Retinal pigment epithelial cell (primary cell): ENCODE measurements around the gene TMBIM1.

ENCODE experiments used
- DNase-seq: peaks from one replicate; pipeline ENCODE4 v3.0.0-alpha.2; 2010; ENCODE audit warnings: low read depth
- H3K4me3 ChIP-seq: 2 replicates; pipeline ENCODE4 v1.5.1; 2011; ENCODE audit warnings: mild to moderate bottlenecking, low read length, control low read depth, moderate library complexity
- CTCF ChIP-seq: conservative IDR thresholded peaks from 2 replicates; pipeline ENCODE4 v1.5.1; 2011; ENCODE audit warnings: low read depth, low read length, control low read depth, inconsistent platforms

The TMBIM1 gene

GRCh38 chr2:218325566-218326160, 33.4 kb upstream of the TMBIM1 start:
- no peak for TF ChIP-seq CTCF
- DNase-seq: no peak
- no peak overlapping the region for H3K4me3 ChIP-seq

GRCh38 chr2:218323526-218324472, 31.5 kb upstream of the TMBIM1 start:
- no peak for TF ChIP-seq CTCF
- no peak for DNase-seq
- peak overlapping the region; percentile 62 for H3K4me3 ChIP-seq

DNA sequence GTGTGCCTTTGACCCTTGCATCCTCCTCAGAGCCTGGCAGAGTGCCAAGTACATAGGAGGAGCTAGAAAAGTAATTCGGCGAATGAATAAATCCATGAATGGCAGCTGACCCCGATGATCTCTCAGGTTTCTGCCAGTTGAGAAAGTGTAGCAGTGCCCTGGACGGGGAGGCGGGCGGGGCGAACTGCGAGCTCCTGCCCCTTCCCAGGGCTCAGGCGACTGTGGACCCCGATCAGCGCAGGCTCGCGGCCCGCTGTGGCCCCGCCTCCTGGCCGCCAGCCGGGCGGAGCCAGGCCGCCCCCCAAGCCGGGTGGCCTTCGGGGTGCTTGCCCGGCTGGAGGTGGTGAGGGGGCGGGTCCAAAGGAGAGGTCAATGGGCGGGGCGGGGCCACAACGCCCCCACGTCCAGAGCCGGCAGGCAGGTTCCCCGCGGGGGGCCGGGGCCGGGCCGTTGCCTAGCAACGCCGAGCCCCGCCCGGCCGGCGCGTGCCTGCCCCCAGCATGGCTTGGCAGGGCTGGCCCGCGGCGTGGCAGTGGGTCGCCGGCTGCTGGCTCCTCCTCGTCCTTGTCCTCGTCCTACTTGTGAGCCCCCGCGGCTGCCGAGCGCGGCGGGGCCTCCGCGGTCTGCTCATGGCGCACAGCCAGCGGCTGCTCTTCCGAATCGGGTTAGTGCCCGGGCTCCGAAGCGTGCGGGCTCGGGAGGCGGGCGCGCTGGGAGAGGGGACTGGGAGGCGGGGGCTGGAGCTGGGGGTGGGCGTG, 30.6 kb upstream of the TMBIM1 start:
- DNase-seq: peak; percentile 81
- peak overlapping the region; percentile 62 for H3K4me3 ChIP-seq
- no peak for TF ChIP-seq CTCF

- no peak overlapping the region for H3K4me3 ChIP-seq
- no peak for DNase-seq
- TF ChIP-seq CTCF: no peak
Measured at GRCh38 chr2:218320704-218321336, 28.5 kb upstream of the TMBIM1 start.

GRCh38 chr2:218319813-218320365, 27.6 kb upstream of the TMBIM1 start:
- TF ChIP-seq CTCF: no peak
- H3K4me3 ChIP-seq: no peak overlapping the region
- no peak for DNase-seq

DNA sequence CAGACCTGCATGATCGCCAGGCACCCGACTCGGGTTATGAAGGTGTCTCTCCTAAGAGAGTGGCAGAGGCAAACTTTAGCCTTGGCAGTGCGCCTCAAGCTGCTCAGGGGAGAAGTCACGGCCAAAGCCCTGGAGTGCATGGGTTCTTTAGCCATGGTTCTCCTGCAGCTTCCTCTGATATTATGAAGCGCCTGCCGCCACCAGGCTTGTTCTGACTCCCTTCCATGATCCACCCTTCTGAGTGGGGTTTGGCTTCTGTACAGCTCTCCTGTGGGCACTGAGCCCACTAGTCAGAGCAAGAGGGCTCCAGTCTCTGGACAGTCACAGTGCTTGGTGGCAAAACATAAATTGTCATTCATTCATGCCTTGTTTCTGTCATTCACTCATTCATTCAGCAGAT, 25.9 kb upstream of the TMBIM1 start:
- no peak overlapping the region for H3K4me3 ChIP-seq
- no peak for TF ChIP-seq CTCF
- DNase-seq: no peak
